ENCODE data around the gene RAP1GAP.
"Not testable (repeated sequence)": the region's sequence is repeated elsewhere in the genome, so short reads cannot be mapped to it uniquely, and the experiment has no call there.

The RAP1GAP gene

GRCh38 chr1:21674957-21675356, 5.8 kb upstream of the RAP1GAP start:
- no peak for DNase-seq

- DNase-seq: not testable (repeated sequence)
These were observed 4.7 kb upstream of the RAP1GAP start for GRCh38 chr1:21673853-21674252.

DNA sequence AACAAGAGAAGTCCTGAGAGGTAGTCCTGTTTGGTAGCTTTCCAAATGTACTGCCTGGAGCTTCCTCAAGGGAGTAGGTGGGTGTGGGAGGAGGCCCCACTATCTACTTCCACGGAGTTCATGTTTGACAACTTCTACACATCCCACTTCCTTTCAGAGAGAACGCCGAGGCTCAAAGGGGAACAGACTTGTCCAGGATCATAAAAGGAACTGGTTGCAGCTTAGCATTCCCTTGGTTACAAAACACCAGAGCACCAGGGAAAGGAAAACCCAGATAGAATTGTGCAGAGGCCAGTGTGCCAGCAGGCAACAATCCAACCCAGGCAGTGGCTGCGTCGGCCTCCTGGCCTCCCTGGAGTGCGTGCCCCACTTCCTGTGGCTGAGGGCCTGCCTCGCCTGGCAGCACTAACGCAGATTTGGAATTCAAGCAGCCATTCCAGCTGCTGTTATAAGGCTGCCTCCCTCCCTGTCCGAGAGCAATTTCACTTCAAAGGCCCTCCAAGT, 4.2 kb upstream of the RAP1GAP start:
- DNase-seq: no peak

DNA sequence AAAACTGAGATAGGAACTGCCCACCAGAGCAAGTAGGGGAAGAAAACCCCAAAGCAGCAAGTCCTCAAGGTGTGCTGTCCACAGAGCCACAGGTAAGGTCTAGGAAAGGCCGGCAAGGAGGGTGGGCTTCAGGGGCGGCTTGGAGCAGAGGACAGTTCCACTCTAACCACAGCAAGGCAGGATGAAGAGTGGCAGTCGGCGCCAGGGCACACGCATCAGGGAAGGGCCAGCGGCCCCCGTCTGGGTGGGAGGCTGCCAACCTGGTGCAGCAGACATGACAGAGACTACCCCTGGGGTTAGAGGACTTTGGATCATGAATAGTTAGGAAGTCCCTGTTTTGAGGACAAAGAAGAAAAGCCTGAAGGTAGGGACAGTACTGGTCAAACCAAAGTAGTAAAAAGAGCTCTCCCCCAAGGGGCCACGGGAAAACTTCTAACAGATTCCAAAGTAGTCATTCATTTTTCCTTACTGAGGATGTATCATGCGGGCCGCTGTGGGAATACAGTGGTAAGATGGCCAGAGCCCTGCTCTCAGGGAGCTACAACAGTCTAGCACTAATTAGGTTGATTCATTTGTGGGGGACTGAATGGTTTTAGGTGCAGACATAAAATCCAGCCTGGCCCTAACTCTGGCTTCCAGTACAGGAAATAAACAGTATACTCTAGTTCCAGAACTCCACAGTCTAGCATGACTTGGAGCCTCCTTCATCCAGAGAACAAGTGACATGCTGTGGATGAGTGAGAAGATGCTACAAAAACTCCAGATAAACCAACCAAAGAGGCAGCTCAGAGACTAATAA, 3.5 kb upstream of the RAP1GAP start:
- no peak for DNase-seq

GRCh38 chr1:21671915-21672314, 2.8 kb upstream of the RAP1GAP start:
- no peak for DNase-seq

DNA sequence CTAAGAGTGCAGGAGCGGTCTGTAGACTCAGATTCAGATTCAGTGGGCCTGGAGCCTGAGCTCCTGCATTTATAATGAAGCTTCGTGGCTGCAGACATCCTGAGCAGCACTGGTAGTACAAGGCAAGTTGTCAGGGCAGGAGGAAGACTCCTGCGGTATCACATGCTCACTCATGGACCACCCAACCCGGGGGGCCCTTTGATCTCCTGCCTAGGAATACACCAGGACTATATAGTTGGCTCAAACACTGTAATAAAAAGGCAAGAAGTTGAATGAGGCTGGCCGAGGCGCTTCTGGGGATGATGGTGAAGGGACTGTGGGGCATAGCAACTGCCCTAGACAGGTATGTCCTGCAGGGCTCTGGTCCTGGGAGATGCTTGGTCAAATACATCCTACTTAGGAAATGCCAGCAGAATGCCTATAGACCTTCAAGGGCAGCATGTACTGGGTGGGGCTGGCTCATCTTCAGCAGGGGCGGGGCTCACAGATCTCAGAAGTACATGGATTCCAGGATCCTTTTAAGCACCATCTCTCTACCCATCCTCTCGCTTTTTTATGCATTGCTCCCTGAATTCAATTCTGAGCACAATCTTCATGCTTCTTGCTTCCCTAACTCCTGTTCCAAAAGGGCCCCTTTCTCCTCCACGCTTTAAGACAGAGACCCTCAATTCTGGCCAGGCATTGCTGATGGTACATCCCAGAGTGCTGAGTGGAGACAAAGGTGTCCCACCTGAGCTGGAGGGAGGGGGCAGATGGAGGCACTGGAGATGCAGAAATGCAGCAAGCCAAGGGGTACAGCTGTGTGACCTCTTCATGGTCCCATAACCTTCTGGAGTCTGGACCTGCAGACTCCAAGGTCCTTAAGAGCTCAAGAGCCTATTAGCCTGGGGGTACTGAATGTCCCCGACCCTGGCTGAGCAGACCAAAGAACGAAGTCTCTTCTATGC, 2.1 kb upstream of the RAP1GAP start:
- DNase-seq: no peak

GRCh38 chr1:21670059-21670881, 1.1 kb upstream of the RAP1GAP start:
- DNase-seq: no peak

DNA sequence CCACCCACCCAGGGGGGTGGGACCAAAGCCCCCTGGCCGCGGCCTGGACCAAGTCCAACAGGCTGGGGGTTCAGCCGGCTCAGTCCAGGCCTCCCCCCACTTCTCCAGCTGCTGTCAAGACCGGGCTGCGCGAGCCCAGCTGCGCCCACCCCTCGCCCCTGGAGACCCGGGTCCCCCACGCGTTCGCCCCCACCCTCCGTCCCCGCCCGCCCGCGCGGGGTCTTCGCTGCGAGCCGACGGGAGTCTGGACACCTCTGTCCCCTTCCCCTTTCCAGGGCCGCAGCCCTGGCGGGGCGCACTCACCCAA, 253 bp downstream of the RAP1GAP start:
- DNase-seq: no peak

- no peak for DNase-seq
These were observed 766 bp downstream of the RAP1GAP start for GRCh38 chr1:21668232-21668950.

DNA sequence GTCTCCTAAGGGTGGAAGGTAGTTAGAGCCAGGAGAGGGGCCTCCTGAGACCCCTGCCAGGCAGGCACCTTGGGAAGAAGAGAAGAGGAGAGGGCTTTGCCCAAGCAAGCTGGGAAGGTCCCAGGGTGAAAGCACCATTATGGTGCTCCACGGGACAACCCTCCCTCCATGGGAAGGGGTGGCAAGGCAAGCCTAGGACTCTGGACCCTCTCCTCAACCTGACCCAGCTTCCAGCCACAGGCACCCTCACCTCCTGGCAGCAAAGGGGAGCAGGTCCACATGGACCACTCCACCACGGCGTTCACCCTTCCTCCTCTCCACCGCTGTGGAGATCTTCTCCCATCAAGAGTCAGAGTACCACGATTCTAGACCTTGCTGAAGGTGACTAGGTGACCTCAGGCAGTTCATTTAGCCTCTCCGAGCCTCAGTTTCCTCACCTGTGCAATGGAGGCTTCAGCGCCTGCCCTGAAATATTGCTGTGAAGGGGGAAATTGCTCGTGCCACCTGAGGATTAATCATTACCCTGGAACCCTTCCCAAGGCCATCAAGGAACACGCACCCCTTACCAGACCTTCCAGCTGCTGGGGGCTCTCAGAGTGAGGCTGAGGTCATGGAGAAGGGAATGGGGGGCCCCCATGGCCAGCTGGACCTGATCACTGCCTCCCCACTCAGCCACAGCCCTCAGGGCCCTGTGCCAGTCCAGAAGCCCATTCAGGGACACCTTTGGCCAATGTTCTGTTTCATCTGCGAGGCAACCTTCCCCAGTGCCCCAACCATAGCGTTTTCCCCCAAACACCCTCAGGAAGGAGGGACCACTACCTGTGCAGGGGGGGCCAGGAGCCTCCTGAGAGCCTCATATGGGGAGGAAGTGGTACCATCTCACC, 1.6 kb downstream of the RAP1GAP start:
- no peak for DNase-seq

GRCh38 chr1:21666576-21667320, 2.4 kb downstream of the RAP1GAP start:
- no peak for DNase-seq

- no peak for DNase-seq
These were observed 3.2 kb downstream of the RAP1GAP start for GRCh38 chr1:21665711-21666575.

- DNase-seq: no peak
These were observed 4.2 kb downstream of the RAP1GAP start for GRCh38 chr1:21664806-21665588.

DNA sequence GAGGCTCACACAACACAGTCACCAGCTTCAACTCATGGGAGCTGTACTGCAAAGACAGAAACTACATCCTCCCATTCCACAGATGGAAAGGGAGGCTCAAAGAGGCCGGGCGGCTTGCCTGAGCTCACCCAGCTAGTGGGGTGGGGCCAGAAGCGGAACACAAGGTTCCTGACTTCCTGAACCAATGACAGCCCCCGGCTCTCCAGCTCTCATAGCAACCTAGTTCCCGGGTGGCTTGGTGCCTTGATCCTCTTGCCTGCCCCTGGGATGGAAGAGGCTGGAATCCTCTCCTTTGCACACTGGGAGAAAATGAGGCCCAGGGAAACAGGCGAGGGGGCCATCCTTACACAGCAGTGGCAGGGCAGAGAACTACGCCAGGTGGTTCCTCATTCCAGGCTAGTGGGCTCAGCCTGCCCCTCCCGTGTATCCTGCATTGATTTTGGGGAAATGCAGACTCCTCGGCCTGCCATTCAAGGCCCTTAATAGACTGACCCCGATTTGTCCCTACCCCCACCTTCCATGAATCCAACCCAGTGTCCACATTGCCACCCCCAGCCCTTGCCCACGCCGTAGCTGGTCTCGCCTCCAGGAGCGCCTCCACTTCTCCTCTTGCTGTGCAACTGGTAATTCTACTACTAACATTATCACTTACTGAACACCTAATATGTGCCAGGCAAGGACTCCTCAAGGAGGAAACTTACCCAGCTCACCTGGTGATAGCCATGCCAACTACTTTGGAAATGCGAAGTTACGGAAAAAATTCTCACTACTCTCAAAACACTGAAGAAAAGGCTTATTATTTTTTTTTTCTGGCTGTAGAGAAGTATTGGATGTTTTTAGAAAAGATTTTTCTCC, 5.0 kb downstream of the RAP1GAP start:
- no peak for DNase-seq

GRCh38 chr1:21663248-21663950, 5.8 kb downstream of the RAP1GAP start:
- DNase-seq: no peak

DNA sequence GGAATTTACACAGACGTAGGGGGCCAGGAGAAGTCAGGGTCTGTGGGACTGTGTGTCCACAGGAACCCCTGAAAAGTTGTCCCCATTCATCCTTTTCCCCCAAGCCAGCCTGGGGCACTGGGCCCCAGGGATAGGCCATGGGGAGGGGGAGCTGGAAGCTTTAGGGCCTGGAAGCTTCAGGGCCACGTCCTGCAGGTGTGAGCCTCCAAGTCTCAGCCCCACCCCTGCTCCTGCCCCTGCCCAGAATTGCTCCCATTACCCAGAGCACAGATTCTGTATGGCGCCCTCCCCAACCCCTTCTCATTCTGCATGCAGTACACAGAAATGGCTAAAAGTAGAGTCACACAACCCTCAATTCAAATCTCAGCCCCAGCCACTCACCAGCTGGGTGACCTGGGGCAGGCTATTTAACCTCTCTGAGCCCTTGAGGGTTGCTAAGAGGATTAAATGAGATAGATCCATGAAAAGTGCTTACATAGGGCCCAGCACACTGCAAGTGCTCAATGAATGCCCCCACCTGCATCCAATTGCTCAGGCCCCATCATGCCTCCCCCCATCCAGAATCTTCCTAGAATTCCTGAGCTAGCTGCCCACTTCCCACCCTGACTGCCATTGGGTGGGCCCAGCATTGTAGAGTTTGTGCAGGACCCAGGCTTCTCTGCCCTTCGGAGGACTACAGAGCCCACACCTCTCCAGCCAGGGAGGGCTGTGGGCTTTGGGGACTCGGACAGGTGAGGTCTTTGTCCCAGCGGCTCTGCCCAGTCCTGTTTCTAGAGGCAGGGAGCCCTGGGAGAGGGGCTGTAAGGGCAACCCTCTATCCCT, 6.5 kb downstream of the RAP1GAP start:
- DNase-seq: no peak
